GM12872 (cell line): ENCODE data around the gene ADORA2A.

ENCODE experiments used
- TF ChIP-seq, protein P1 (sequence below): IDR thresholded peaks from 3 replicates; pipeline ENCODE4 v1.5.1; 2011; ENCODE audit warnings: low read depth, mild to moderate bottlenecking, low read length, moderate library complexity; ENCODE audit not compliant: insufficient read depth

ADORA2A gene

DNA sequence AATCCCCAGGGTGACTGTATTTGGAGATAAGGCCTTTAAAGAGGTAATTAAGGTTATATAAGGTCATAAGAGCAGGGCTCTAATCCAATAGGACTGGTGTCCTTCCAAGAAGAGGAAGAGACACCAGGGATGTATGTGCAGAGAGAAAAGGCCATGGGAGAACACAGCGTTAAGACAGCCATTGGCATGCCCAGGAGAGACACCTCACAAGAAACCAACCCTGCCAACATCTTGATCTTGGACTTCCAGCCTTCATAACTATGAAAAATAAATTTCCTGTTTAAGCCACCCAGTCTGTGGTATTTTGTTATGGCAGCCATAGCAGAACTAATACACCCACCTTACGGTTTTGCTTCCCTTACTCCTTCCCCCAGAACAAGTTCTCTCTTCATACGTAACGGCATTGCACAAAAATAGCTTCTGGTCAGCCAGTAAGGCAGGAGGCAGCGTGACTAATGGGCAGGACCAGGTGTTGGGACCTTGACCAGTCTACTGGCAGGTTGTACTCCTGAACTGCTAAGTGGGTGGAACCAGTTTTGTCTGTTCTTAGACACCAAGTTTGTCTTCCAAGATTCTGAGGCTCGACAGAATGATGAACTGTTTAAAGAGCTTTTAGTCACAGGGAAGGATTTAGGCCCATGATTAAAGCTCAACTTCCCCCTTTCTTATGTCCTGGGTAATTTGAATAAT, 35.8 kb downstream of the ADORA2A start:
- TF ChIP-seq, protein P1, sequence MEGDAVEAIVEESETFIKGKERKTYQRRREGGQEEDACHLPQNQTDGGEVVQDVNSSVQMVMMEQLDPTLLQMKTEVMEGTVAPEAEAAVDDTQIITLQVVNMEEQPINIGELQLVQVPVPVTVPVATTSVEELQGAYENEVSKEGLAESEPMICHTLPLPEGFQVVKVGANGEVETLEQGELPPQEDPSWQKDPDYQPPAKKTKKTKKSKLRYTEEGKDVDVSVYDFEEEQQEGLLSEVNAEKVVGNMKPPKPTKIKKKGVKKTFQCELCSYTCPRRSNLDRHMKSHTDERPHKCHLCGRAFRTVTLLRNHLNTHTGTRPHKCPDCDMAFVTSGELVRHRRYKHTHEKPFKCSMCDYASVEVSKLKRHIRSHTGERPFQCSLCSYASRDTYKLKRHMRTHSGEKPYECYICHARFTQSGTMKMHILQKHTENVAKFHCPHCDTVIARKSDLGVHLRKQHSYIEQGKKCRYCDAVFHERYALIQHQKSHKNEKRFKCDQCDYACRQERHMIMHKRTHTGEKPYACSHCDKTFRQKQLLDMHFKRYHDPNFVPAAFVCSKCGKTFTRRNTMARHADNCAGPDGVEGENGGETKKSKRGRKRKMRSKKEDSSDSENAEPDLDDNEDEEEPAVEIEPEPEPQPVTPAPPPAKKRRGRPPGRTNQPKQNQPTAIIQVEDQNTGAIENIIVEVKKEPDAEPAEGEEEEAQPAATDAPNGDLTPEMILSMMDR = no peak

DNA sequence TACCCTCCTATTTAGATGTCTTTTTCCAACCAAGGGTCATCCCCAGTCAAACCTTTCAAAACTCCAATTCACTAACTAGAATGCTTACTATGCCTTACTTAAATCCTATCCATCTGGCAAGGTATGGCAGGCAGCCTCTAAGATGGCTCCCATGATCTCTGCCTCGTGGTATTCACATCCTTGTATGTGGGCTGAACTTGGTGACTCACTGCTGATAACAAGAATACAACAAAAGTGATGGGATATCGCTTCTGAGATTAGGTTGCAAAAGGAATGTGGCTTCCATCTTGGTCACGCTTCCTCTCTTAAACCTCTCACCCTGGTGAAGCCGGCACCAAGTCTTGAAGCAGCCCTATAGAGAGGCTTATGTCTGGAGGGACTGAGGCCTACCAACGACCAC, 38.2 kb downstream of the ADORA2A start:
- TF ChIP-seq, protein P1 = no peak

DNA sequence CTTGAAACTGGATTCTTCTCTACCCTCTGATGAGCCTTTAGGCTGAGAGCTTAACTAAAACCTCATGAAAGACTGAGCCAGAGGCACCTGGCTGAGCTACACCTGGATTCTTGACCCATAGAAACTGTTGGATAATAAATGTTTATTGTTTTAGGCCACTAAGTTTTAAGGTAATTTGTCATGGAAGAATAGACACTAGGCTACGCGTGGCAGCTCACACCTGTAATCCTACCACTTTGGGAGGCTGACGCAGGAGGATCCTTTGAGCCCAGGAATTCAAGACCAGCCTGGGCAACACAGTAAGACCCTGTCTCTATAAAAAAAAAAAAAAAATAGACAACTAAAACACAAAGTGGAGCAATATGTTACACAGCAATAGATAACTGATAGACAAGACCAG, 38.6 kb downstream of the ADORA2A start:
- TF ChIP-seq, protein P1 = no peak

DNA sequence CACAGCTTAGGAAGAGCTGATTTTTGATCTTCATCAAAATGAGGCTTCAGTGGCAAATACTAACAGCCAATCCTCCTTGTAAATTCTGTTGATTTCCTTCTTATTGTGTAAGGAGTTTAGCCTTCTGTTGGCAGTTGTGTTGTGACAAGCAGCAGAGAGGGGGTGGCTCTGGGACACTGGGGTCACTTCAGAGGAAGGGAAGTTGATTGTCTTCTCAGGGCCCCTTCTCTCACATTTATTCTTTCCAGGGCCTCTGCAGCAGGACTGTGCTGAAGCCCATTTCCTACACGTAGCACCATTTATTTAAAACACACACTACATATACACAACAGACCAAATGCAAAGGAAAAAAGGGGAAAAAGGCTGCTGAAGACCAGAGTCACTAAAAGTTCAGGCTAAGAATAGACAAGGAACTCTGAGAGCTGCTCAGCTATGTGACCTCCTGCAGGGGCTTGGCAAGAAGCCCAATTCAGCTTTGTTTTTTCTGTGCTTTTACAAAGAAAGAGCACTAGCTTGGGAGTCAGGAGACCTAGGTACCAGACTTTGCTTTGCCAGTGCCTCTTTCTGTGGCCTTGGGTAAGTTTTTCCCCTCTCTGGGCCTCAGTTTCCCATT, 39.4 kb downstream of the ADORA2A start:
- TF ChIP-seq, protein P1 = no peak

DNA sequence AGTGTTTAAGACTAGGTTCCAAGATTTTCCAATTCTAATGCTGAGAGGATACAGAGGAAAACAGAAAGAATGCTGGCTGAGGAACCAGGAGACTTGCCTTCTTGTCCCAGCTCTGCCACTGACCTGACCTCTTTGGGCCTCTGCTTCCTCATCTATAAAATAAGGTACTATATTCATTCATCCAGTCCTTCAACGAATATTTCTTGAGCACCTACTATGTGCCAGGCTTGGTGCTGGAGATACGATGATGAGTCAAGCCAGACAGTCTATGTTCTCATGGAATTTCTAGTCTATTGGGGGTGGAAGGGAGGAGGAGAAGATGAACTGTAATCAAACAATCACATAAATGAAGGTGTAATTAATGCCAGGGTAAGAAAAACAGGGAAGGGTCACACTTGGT, 39.9 kb downstream of the ADORA2A start:
- TF ChIP-seq, protein P1 = no peak

DNA sequence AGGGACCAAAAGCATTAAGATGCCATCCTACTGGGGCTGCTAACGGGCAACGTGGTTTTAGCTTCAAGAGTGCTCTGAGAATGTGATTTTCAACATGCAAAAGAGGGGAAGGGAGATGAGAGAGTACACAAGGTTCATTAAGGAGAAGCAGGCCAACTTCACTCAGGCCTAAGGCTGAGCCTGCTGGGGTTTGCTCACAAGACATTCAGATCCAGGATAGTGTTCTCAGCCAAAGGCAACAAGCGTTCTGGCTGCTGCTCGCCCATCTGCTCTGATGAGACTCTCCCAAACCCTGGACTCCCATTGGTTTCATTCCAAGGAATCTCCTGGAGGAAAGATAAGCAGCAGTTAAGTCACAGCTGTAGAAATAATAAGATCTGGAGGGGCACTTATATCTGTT, 44.2 kb downstream of the ADORA2A start:
- TF ChIP-seq, protein P1 = no peak

DNA sequence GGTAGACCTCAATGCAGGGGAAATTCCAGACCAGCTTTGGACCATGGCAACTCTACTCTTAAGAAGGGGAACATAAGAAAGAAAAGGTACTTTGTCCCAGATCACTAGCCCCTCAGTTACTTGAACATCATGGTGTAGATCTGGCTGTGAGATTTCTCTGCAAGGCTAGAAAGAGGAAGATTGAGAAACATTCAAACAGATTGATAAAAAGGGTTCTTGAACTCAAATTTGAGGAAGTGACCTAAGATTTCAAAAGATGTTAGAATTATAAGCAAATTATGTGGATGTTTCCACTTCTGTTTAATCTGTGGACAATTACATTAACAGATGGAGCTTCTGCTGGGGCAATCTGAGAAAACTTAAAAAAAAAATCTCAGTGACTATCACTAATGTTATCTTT, 45.9 kb downstream of the ADORA2A start:
- TF ChIP-seq, protein P1 = no peak
